H1 (cell line): Measurements from ENCODE around the gene HEATR1. TPM values are rescaled to one million over a fixed set of nuclear protein-coding genes. Genes with fewer than 3 reads are reported as not detected.

ENCODE experiments used
- EZH2 ChIP-seq: fragments of 200-600 bp; sonication (generic); IDR thresholded peaks from 2 replicates; pipeline ENCODE4 v1.7.1; 2012; ENCODE audit warnings: low read depth, mild to moderate bottlenecking, moderate library complexity, low read length, inconsistent platforms; ENCODE audit not compliant: severe bottlenecking
- GABPA ChIP-seq: IDR thresholded peaks from 2 replicates; pipeline ENCODE4 v1.6.1; 2011; ENCODE audit warnings: mild to moderate bottlenecking, low read length, moderate library complexity, borderline replicate concordance; ENCODE audit not compliant: insufficient read depth
- HDAC6 ChIP-seq: IDR thresholded peaks from one replicate; pipeline ENCODE4 v1.7.1; 2012; ENCODE audit warnings: low read depth, mild to moderate bottlenecking, inconsistent platforms, low read length, moderate library complexity
- NRF1 ChIP-seq: IDR thresholded peaks from 2 replicates; pipeline ENCODE4 v1.6.1; 2011; ENCODE audit warnings: mild to moderate bottlenecking, low read depth, low read length, improper control_type of control experiment
- RXRA ChIP-seq: IDR thresholded peaks from 2 replicates; pipeline ENCODE4 v1.6.1; 2011; ENCODE audit warnings: low read depth, mild to moderate bottlenecking, low read length, moderate library complexity; ENCODE audit not compliant: insufficient read depth
- SIX5 ChIP-seq: IDR thresholded peaks from 2 replicates; pipeline ENCODE4 v1.6.1; 2011; ENCODE audit warnings: mild to moderate bottlenecking, low read depth, low read length
- polyA plus RNA-seq, 7 experiments: library from polyadenylated mRNA; depleted of rRNA in 3 of 7; stranded (reverse) in 5 of 7; unstranded in 2 of 7; fragments of >200 nt in 5 of 7; fragments of 200-250 nt in 2 of 7; gene quantifications; 1 replicate in 5 of 7; 2 replicates in 1 of 7; 4 replicates in 1 of 7; pipeline versions ENCODE4 v1.2.1 to v1.2.3, GENCODE V29; 2011 to 2013; ENCODE audit warnings: missing spikeins in 2 of 7, mixed read lengths in 2 of 7
- total RNA-seq: library from RNA; stranded (reverse); fragmentation: NEBNext Ultra II Directional; extraction: Animal tissue kit (Norgen Biotek cat#: 25700); gene quantifications from 2 replicates; pipeline ENCODE4 v1.2.1, GENCODE V29; 2021

Gene HEATR1
- total and polyA plus RNA-seq, 2 of the 8 experiments (the other 6 are each of a cell fraction or from before 2014, with no cell fraction given): 13.0 to 95.8 TPM

DNA sequence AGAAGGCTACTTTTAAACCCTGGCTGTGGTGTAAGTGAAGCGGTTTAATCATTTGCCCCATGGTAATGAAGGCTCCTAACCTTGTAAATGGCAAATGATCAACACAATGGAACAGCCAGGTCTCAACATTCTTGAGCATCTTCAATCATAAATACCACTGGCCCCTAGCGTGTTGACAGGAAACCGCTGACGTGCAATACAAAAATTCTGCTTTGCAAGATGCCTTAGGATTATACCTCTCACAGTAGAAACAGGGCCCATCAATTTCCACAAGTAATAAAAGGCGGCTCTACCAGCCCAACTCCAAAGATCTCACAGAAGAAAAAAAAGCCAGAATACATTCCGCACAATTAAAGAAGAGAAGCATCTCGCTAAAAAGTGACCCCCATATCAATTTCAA is 47.7 kb downstream of the HEATR1 start (continued):
- no peak for TF ChIP-seq GABPA
- no peak for TF ChIP-seq HDAC6
- TF ChIP-seq SIX5: no peak
- no peak for TF ChIP-seq RXRA
- TF ChIP-seq EZH2: no peak
- TF ChIP-seq NRF1: no peak
